Measurements from ENCODE around the gene SUMO4.

- TF ChIP-seq POLR2AphosphoS5 (IDR thresholded peaks at IDR 0.05; ENCODE audit: low read depth, low read length), result no peak
- no peak for TF ChIP-seq POLR2A (IDR thresholded peaks at IDR 0.05; ENCODE audit: low read depth, low read length)
These were observed 33.8 kb downstream of the SUMO4 start for GRCh38 chr6:149433881-149434280.

Measured in GM12892 (cell line).